Nephron (organoid): ENCODE measurements around the gene PLAC1.

Experiments used
- H3K27ac Mint-ChIP-seq, 3 experiments: 2 replicates each; pipeline ENCODE4 v1.8.0; 2020; ENCODE audit warnings: mixed read lengths in 3 of 3, mild to moderate bottlenecking in 2 of 3, moderate library complexity in 1 of 3
- H3K27me3 Mint-ChIP-seq: 2 replicates; pipeline ENCODE4 v1.8.0; 2021; ENCODE audit warnings: low read depth, mild to moderate bottlenecking, moderate library complexity, mixed read lengths
- H3K36me3 Mint-ChIP-seq: 2 replicates; pipeline ENCODE4 v1.8.0; 2020; ENCODE audit warnings: low read depth, mixed read lengths
- H3K4me1 Mint-ChIP-seq: 2 replicates; pipeline ENCODE4 v1.8.0; 2020; ENCODE audit warnings: mixed read lengths
- H3K4me3 Mint-ChIP-seq, 3 experiments: 2 replicates each; pipeline ENCODE4 v1.8.0; 2020; ENCODE audit warnings: mild to moderate bottlenecking in 3 of 3, mixed read lengths in 3 of 3, moderate library complexity in 2 of 3
- H3K9me3 Mint-ChIP-seq: 2 replicates; pipeline ENCODE4 v1.8.0; 2020; ENCODE audit warnings: mixed read lengths
- CTCF ChIP-seq, 3 experiments: fragments of 200-600 bp; sonication (generic); IDR thresholded peaks; one replicate each; pipeline ENCODE4 v1.5.0; 2021; ENCODE audit warnings: antibody characterized with exemption in 3 of 3; ENCODE audit not compliant: unreplicated experiment in 3 of 3

The PLAC1 gene

DNA sequence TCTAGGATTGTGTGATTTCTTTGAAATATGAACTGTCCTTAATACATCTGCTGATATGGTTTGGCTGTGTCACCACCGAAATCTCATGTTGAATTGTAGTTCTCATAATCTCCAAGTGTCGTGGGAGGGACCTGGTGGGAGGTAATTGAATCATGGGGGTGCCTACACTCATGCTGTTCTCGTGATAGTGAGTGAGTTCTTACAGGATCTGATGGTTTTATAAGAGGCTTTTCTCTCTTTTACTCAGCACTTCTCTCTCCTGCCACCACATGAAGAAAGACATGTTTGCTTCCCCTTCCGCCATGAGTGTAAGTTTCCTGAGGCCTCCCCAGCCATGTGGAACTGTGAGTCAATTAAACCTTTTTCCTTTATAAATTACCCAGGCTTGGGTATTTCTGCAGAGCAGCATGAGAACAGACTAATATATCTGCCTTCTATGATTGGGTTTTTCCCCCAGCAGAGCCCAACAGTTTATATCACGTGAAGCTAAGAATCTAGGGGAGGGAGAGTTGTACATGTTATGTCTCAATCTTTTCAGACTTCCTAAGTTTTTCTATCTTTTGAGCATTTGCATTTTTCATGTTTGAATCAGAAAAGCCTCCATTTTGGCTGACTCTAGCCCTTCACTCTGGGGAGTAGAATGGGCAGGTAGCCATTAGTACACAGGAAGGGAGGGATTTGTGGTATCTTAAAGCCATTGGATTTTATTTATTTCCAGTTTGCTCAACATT, 58.9 kb downstream of the PLAC1 start:
- H3K9me3 Mint-ChIP-seq: peaks cover 14% of the 10 kb centered on the region
- no peaks in the 10 kb centered on the region for H3K27me3 Mint-ChIP-seq
- H3K27ac Mint-ChIP-seq: peak overlapping the region; percentile 81 to 97 (median 92)
- no peaks in the 10 kb centered on the region for H3K36me3 Mint-ChIP-seq
- H3K4me3 Mint-ChIP-seq: peak overlapping the region in 2 of 3 experiments; percentile 68 to 86
- no peak for TF ChIP-seq CTCF (IDR thresholded peaks at IDR 0.05; ENCODE audit: unreplicated experiment in 3 of 3)
- H3K4me1 Mint-ChIP-seq: peaks cover 39% of the 10 kb centered on the region

DNA sequence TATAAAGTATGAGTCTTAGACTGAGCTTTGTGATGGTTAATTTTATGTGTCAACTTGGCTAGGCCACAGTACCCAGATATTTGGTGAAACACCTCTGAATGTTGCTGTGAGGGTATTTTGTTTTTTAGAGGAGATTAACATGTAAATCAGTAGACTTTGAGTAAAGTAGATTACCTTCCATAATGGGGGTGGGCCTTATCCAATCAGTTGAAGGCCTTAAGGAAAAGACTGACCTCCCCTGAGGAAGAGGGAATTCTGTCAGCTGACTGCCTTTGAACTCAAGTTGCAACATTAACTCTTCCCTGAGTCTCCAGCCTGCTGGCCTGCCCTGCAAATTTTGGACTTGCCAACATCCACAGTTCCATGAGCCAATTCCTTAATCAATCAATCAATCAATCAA, 66.0 kb downstream of the PLAC1 start:
- no peaks in the 10 kb centered on the region for H3K36me3 Mint-ChIP-seq
- peaks cover 31% of the 10 kb centered on the region for H3K4me1 Mint-ChIP-seq
- TF ChIP-seq CTCF (IDR thresholded peaks at IDR 0.05; ENCODE audit: unreplicated experiment in 3 of 3): no peak

GRCh38 chrX:134591502-134591901, 66.8 kb downstream of the PLAC1 start:
- Mint-ChIP-seq H3K27ac (peak overlapping the region; percentile 23 to 35 (median 30)), H3K9me3 (peaks cover 4% of the 10 kb centered on the region), H3K36me3 (no peaks in the 10 kb centered on the region), H3K4me1 (peaks cover 31% of the 10 kb centered on the region), H3K27me3 (no peaks in the 10 kb centered on the region), H3K4me3 (peak overlapping the region in 1 of 3 experiments; percentile 37)
- no peak for TF ChIP-seq CTCF (IDR thresholded peaks at IDR 0.05; ENCODE audit: unreplicated experiment in 3 of 3)

More for the DNA sequence above, 66.0 kb downstream of the PLAC1 start:
- Mint-ChIP-seq H3K9me3 (peaks cover 4% of the 10 kb centered on the region), H3K27ac (no peak overlapping the region), H3K4me3 (no peak overlapping the region), H3K27me3 (no peaks in the 10 kb centered on the region)

- TF ChIP-seq CTCF (IDR thresholded peaks at IDR 0.05; ENCODE audit: unreplicated experiment in 3 of 3): no peak
- Mint-ChIP-seq H3K27me3 (no peaks in the 10 kb centered on the region), H3K4me1 (peaks cover 39% of the 10 kb centered on the region), H3K4me3 (no peak overlapping the region), H3K9me3 (peaks cover 4% of the 10 kb centered on the region), H3K36me3 (no peaks in the 10 kb centered on the region), H3K27ac (peak overlapping the region in 2 of 3 experiments; percentile 8 to 35)
Observed at GRCh38 chrX:134588806-134589205, 69.5 kb downstream of the PLAC1 start.

GRCh38 chrX:134580907-134581306, 77.4 kb downstream of the PLAC1 start:
- no peak for TF ChIP-seq CTCF (IDR thresholded peaks at IDR 0.05; ENCODE audit: unreplicated experiment in 3 of 3)
- no peak overlapping the region for H3K4me3 Mint-ChIP-seq
- H3K36me3 Mint-ChIP-seq: no peaks in the 10 kb centered on the region
- H3K27me3 Mint-ChIP-seq: no peaks in the 10 kb centered on the region
- H3K27ac Mint-ChIP-seq: no peak overlapping the region
- no peaks in the 10 kb centered on the region for H3K9me3 Mint-ChIP-seq
- peaks cover 60% of the 10 kb centered on the region for H3K4me1 Mint-ChIP-seq

DNA sequence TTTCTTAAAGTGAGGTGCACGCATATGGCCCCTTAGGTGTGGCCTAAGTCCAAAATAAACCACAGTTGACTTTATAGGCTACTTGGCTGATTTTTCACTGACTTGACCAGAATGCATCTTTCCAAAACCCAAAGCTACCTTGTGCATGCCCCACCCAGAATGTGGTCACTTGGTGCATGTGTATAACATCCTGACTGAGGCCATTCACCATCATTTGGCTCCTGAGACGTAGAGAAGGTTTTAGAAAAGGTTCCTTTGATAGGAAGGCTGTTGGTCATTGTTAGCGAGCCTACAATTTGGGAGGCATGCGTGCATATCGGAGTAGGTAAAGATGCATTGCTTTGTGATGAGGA, 84.6 kb downstream of the PLAC1 start:
- Mint-ChIP-seq H3K36me3 (no peaks in the 10 kb centered on the region), H3K9me3 (no peaks in the 10 kb centered on the region), H3K4me1 (peaks cover 53% of the 10 kb centered on the region), H3K4me3 (no peak overlapping the region), H3K27ac (peak overlapping the region; percentile 89 to 99 (median 96)), H3K27me3 (no peaks in the 10 kb centered on the region)
- TF ChIP-seq CTCF (IDR thresholded peaks at IDR 0.05; ENCODE audit: unreplicated experiment in 3 of 3): no peak
